Esophagus muscularis mucosa (tissue), 4 donors: ENCODE measurements around the gene TAF6L. TPM values are rescaled to one million over a fixed set of nuclear protein-coding genes. Genes with fewer than 3 reads are reported as not detected.

Source experiments
- DNase-seq: peaks from one replicate; pipeline ENCODE4 v3.0.0-alpha.2; 2017; ENCODE audit errors: extremely low spot score
- H3K27ac ChIP-seq, 4 donors: fragments of 200-600 bp; sonication (generic); replicated peaks in 1 of 4; 1 replicate in 3 of 4; 2 replicates in 1 of 4; pipeline ENCODE4 v1.5.1; 2016 to 2019; ENCODE audit warnings: mild to moderate bottlenecking in 1 of 4
- H3K27me3 ChIP-seq, 4 donors: fragments of 200-600 bp; sonication (generic); one replicate each; pipeline versions ENCODE4 v1.5.1 to v1.6.0; 2016 to 2019
- H3K36me3 ChIP-seq, 4 donors: fragments of 200-600 bp; sonication (generic); one replicate each; pipeline ENCODE4 v1.5.1; 2016 to 2019
- H3K4me1 ChIP-seq, 4 donors: fragments of 200-600 bp; sonication (generic); one replicate each; pipeline ENCODE4 v1.5.1; 2016 to 2019
- H3K4me3 ChIP-seq, 4 donors: fragments of 200-600 bp; sonication (generic); 1 replicate in 2 of 4; 2 replicates in 2 of 4; pipeline ENCODE4 v1.5.1; 2016 to 2019; ENCODE audit warnings: mild to moderate bottlenecking in 4 of 4, moderate library complexity in 1 of 4
- H3K9me3 ChIP-seq, 4 donors: fragments of 200-600 bp; sonication (generic); 1 replicate in 3 of 4; 2 replicates in 1 of 4; pipeline ENCODE4 v1.5.1; 2016 to 2019
- CTCF ChIP-seq, 3 experiments: fragments of 200-600 bp in 2 of 3; fragments of 450-650 bp in 1 of 3; sonication (generic) in 2 of 3; IDR thresholded peaks; one replicate each; pipeline ENCODE4 v1.5.1; 2017 to 2019; ENCODE audit warnings: antibody characterized with exemption in 3 of 3, mild to moderate bottlenecking in 2 of 3, moderate library complexity in 1 of 3
- EP300 ChIP-seq: sonication (generic); formaldehyde crosslinking; IDR thresholded peaks from one replicate; pipeline ENCODE4 v1.6.1; 2017; ENCODE audit warnings: antibody characterized with exemption
- POLR2A ChIP-seq: fragments of 450-650 bp; IDR thresholded peaks from one replicate; pipeline ENCODE4 v1.6.1; 2017; ENCODE audit warnings: antibody characterized with exemption, moderate library complexity, mild to moderate bottlenecking, low read depth
- POLR2AphosphoS5 ChIP-seq, 2 donors: sonication (generic); formaldehyde crosslinking; IDR thresholded peaks; one replicate each; pipeline ENCODE4 v1.6.1; 2017; ENCODE audit warnings: antibody characterized with exemption in 2 of 2
- WGBS: methylation state at CpG from one replicate; pipeline ENCODE4 v1.1.5; 2018; 5-methylcytosine and 5-hydroxymethylcytosine counted together
- intact Hi-C: fragments of 100-400 bp; cut with DNase I; formaldehyde crosslinking; loops from one replicate; pipeline ENCODE4 v1.15.1; 2023
- total RNA-seq, 4 donors: library from RNA; depleted of rRNA; stranded (reverse); fragments of >200 nt; gene quantifications; one replicate each; pipeline versions ENCODE4 v1.1.0 to v1.2.1, GENCODE V29; 2016

Gene TAF6L
- total RNA-seq, 4 donors from 2014 or later: 12.0 to 27.2 (median 14.6) TPM

- Histone ChIP-seq H3K9me3 (no peaks in the 10 kb centered on the region), H3K27ac (peak within 1 kb of the TSS; percentile 94 to 98 (median 98)), H3K36me3 (peaks cover 0 to 39% (median 32%) of the 10 kb centered on the region in 4 donors), H3K4me3 (peak within 1 kb of the TSS; percentile 71 to 100 (median 88)), H3K27me3 (no peaks in the 10 kb centered on the region), H3K4me1 (peaks cover 43 to 56% (median 52%) of the 10 kb centered on the region in 4 donors)
- DNase-seq: peak; percentile 100
- TF ChIP-seq EP300 (no peak), POLR2A (peak; percentile 91), CTCF (IDR thresholded peaks at IDR 0.05) (peak in 2 of 3 experiments; percentile 50 to 52), POLR2AphosphoS5 (IDR thresholded peaks at IDR 0.05) (peak; percentile 99)
- WGBS: 0% methylated on average over 25 of the region's 88 CpGs
- intact Hi-C loops: no loop called here
These were observed 16.0 kb downstream of the TAF6L start, which contains the start of gene TMEM179B for GRCh38 chr11:62787005-62787759. Gene TMEM179B (plus strand): TSS chr11:62787402. CDS start chr11:62787432, 30 bp downstream.

- 79% methylated on average over 5 of the region's 5 CpGs for WGBS
- H3K36me3 ChIP-seq: peaks cover 11 to 44% (median 33%) of the 10 kb centered on the region in 4 donors
These were observed 17.8 kb downstream of the TAF6L start for GRCh38 chr11:62788991-62789390.

GRCh38 chr11:62789576-62789975, 18.4 kb downstream of the TAF6L start:
- Histone ChIP-seq H3K27me3 (no peaks in the 10 kb centered on the region), H3K36me3 (peaks cover 17 to 46% (median 39%) of the 10 kb centered on the region in 4 donors), H3K27ac (peak overlapping the region in 1 of 4 donors; percentile 94), H3K9me3 (no peaks in the 10 kb centered on the region), H3K4me1 (peaks cover 49 to 63% (median 59%) of the 10 kb centered on the region in 4 donors), H3K4me3 (no peak overlapping the region)
- whole genome bisulfite sequencing: 63% methylated on average over 3 of the region's 3 CpGs
- intact Hi-C loops: no loop called here
- TF ChIP-seq CTCF (IDR thresholded peaks at IDR 0.05) (no peak), POLR2AphosphoS5 (IDR thresholded peaks at IDR 0.05) (no peak), EP300 (no peak), POLR2A (no peak)
- no peak for DNase-seq

More at GRCh38 chr11:62788991-62789390, 17.8 kb downstream of the TAF6L start:
- Histone ChIP-seq H3K27me3 (no peaks in the 10 kb centered on the region), H3K27ac (peak overlapping the region in 1 of 4 donors; percentile 94), H3K4me3 (no peak overlapping the region), H3K9me3 (no peaks in the 10 kb centered on the region), H3K4me1 (peaks cover 49 to 63% (median 59%) of the 10 kb centered on the region in 4 donors)
- intact Hi-C loops: no loop called here
- no peak for DNase-seq
- TF ChIP-seq POLR2AphosphoS5 (IDR thresholded peaks at IDR 0.05) (no peak), CTCF (IDR thresholded peaks at IDR 0.05) (no peak), POLR2A (no peak), EP300 (no peak)

- H3K4me1 ChIP-seq: peaks cover 38 to 51% (median 49%) of the 10 kb centered on the region in 4 donors
- peaks cover 38 to 66% (median 60%) of the 10 kb centered on the region in 4 donors for H3K36me3 ChIP-seq
- WGBS: 0% methylated on average over 29 of the region's 58 CpGs
- peak within 1 kb of the TSS; percentile 84 to 91 (median 86) for H3K27ac ChIP-seq
- H3K4me3 ChIP-seq: peak within 1 kb of the TSS; percentile 69 to 87 (median 86)
- TF ChIP-seq EP300 (no peak), POLR2AphosphoS5 (IDR thresholded peaks at IDR 0.05) (peak; percentile 90 to 91), CTCF (IDR thresholded peaks at IDR 0.05) (peak in 2 of 3 experiments; percentile 9 to 35), POLR2A (peak; percentile 42)
- no peaks in the 10 kb centered on the region for H3K27me3 ChIP-seq
- intact Hi-C loops: loop anchor here (5.0 kb wide), 1 partner anchor 41 kb away; the partner anchor contains the start of genes STX5 and TEX54
- DNase-seq: peak; percentile 95
- H3K9me3 ChIP-seq: no peaks in the 10 kb centered on the region
These were observed 20.5 kb downstream of the TAF6L start, which contains the start of gene TMEM223 for GRCh38 chr11:62791501-62792201. Gene TMEM223 (minus strand): TSS chr11:62792006. CDS start chr11:62791994, 12 bp downstream.
